ENCODE data around the gene TIMM44.
"Not testable (repeated sequence)": the region's sequence is repeated elsewhere in the genome, so short reads cannot be mapped to it uniquely, and the experiment has no call there.

The TIMM44 gene

DNA sequence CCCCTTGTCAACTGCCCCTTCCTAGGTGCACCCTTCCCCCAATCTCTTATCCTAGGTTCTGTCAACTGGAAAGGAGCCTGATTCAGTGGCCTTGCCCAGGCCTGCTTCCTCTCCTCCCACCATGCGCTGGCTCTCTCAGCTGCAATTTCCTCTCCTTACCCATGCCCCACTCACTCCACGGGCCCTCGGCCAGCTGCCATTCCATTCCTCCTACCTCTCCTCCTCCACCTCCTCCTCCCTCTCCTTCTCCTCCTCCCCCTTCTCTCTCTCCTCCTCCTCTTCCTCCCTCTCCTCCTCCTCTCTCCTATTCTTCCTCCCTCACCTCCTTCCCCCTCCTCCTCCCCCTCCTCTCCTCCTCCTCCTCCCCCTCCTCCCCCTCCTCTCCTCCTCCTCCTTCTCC lies 9.6 kb upstream of the TIMM44 start:
- H3K4me3 ChIP-seq (ENCODE audit: low read depth, low read length): no peak overlapping the region

- H3K4me3 ChIP-seq (ENCODE audit: low read depth, low read length): no peak overlapping the region
These were observed 4.5 kb upstream of the TIMM44 start for GRCh38 chr19:7947939-7948338.

GRCh38 chr19:7944177-7944761 lies 803 bp upstream of the TIMM44 start:
- peak overlapping the region; percentile 47 for H3K4me3 ChIP-seq (ENCODE audit: low read depth, low read length)

DNA sequence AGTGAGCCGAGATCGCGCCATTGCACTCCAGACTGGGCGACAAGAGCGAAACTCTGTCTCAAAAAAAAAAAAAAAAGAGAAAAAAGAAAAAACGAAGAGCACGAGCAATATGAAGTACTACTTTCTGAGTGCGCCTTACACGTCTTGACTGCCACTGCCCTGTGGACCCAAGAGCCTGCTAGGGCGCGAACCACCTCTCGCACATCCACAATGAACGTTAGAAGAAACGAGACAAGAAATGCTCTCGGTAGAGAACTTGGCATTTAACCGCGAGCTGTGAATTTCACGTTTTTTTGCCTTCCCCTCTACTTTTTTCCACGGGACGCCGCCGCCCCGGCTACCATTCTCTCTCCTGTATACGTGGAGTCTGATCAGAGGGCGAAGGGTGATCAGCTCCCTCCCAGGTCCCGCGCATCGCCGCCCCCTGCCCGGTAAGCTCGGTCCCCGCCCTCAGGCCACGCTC lies 454 bp downstream of the TIMM44 start:
- H3K4me3 ChIP-seq (ENCODE audit: low read depth, low read length): peak overlapping the region; percentile 96

GRCh38 chr19:7941895-7942596 lies 1.4 kb downstream of the TIMM44 start:
- H3K4me3 ChIP-seq (ENCODE audit: low read depth, low read length): no peak overlapping the region

DNA sequence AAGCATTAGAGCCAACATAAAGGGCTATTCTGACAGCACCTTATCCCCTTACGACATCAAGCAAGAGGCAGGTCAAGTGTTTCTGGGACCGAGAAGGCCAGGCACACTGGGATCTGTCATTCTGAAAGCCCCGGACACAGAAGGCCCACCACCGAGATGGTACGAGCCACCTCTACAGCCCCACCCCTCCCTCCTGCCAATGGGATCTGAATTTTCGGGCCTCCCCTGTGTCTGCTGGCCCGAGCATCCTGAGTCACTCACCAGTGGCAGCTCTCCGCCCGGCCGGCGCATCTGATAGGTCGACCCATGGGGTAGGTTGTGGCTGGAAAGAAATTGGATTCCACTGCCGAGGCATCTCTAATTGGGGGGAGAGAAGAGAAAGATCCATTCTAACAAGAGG lies 2.6 kb downstream of the TIMM44 start:
- H3K4me3 ChIP-seq (ENCODE audit: low read depth, low read length): no peak overlapping the region

DNA sequence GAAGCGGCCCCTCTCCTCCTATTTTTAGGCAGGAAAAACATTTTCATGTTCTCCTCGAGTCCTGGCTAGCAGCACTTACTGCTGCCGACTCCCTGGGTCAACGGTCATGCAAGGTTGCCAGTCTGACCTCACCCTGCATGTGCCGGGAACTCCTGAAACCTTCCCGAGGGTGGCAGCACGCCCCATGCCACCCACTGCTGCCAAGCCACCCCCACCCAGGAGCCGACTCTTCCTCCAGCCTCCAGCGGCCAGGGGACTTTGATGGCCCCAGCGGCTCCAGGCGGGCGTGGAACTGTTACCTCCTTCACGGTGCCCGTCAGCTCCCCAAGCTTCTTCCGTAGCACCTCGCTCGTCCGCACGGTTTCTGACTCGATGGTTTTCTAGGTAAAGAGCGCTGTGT lies 8.7 kb downstream of the TIMM44 start:
- no peak overlapping the region for H3K4me3 ChIP-seq (ENCODE audit: low read depth, low read length)

DNA sequence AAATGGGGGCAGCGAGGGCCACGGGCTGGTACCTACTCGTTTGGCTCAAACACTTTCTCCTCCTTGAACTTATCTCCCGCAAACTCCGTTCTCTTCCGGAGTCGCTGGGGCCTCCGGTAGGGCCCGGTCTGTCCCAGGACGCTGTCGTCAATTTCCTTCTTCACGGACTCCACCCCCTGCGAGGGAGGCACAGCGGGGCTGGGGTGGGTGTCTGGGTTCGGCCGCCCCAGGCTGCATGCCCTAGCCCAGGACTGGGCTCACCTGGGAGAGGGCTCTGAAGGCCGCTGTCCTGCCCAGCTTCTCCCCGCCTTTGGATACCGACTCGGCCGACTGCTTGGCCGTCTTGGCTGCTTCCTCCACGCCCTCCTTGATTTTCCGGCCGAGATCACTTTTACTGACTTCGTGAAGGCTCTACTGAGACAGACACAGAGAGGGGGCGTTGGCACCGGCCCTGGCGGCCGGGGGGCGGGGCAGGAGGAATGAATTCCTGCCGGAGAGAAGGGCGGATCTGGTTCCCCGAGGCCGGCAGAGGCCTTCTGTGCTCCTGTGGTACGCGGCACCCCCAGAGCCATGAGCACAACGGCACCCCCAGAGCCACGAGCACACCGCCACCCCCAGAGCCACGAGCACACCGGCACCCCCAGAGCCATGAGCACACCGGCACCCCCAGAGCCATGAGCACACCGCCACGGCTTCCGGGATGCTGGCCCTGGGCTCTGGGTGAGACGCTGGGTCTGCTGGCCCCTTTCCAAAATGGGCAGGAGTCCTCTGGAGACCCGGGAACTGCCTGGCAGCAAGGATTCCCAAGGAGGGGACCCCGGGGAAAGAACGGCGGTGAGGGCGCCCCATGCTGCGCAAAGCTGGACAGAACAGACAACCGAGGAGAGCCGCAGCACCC lies 9.4 kb downstream of the TIMM44 start:
- H3K4me3 ChIP-seq (ENCODE audit: low read depth, low read length): no peak overlapping the region

GRCh38 chr19:7933411-7933810 lies 10.1 kb downstream of the TIMM44 start:
- no peak overlapping the region for H3K4me3 ChIP-seq (ENCODE audit: low read depth, low read length)

- H3K4me3 ChIP-seq (ENCODE audit: low read depth, low read length): no peak overlapping the region
These were observed 10.6 kb downstream of the TIMM44 start for GRCh38 chr19:7932930-7933300.

DNA sequence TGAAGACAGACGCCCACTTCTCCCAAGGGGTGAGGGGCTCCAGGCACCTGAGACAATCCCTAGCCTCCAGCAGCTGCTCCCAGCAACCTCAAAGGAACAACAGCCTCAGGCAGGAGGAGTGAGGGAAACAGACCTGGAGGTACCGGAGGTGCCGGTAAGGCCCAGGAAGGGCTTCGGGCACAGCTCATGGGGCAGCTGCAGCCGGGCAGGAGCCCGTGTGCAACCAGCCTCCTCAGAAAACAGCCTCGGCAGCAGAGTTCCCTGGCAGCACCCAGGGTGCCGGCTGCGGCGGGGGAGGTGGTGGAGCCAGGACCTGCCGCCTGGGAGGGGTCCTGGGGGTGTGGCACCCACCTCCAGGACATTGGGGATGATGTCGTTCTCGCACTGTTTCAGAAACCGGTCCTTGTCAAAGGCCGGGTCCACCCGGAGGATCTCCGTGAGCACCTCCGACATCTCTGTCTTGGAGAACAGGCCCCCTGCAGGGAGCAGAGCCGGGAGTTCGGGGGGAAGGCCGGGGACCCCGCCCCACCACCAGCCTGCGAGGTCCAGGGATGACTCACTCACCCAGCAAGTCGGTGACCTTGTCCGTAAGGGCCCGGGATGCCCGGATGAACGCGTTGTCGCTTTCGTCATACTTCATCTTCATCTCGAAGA lies 11.1 kb downstream of the TIMM44 start:
- no peak overlapping the region for H3K4me3 ChIP-seq (ENCODE audit: low read depth, low read length)

DNA sequence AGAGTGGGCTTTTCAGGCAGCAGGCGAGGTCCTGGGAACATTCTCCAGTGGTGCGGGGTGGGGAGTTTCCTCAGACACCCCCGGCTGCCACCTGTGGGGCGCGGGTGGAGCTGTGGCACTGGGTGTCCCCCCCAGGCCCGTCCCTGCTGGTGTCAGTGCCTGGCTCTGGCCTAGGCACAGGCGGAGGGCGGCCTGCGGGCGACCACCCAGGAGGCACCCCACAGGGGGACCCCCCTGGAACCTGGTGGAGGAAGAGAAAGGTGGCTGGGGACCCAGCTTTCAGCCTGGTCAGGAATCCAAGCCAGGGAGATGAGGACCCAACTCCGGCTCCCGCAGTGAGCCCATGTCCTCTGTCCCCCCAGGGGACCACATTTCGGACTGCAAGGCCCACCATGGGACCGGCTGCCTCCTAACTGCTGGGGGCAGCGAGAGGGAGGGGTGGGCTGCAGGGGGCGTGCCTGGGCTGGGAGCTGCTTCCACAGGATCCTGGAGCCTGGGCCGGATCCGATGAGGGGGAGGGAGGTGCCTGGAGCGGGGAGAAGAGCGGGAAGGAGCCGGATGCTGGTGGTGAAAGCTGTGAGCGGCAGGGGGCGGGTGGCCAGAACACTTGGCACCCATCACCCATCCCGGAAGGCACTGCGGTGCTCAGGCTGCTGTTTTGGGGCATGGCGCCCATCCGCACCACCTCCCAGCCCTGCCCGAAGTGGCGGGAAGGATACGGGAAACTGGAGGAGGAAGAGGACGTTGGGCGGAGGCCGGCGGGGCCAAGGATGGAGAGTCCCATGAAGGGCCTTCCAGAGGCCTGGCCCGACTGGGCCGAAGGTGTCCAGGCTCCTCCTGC lies 12.0 kb downstream of the TIMM44 start:
- no peak overlapping the region for H3K4me3 ChIP-seq (ENCODE audit: low read depth, low read length)

- H3K4me3 ChIP-seq (ENCODE audit: low read depth, low read length): no peak overlapping the region
These were observed 12.7 kb downstream of the TIMM44 start for GRCh38 chr19:7930765-7931164.

DNA sequence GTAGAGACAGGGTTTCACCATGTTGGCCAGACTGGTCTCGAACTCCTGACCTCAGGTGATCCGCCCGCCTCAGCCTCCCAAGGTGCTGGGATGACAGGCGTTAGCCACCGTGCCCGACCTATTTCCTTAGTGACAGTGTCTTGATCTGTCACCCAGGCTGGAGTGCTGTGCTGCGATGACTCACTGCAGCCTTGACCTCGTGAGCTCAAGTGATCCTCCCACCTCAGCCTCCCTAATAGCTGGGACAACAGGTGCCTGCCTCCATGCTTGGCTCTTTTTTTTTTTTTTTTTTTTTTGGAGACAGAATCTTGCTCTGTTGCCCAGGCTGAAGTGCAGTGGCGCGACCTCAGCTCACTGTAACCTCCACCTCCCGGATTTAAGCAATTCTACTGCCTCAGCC lies 13.4 kb downstream of the TIMM44 start:
- H3K4me3 ChIP-seq (ENCODE audit: low read depth, low read length): not testable (repeated sequence)

- no peak overlapping the region for H3K4me3 ChIP-seq (ENCODE audit: low read depth, low read length)
These were observed 14.4 kb downstream of the TIMM44 start for GRCh38 chr19:7928741-7929701.

DNA sequence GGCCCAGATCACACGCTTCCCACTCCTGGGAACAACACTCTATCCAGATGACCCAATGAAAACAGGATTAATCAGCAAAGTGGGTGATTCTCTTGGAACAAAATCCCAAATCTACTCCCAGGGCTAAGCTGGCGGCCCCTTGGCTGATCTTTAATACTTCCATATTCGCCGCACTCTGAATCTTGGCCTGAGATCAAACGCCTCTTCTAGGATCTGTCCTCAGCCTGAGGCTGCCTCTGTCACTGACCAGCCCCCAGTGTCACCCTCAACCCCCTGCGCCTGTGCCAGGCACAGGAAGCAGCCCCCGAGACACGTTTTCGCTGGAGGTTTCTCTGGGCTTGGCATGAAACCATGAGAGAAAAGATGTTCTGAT lies 15.1 kb downstream of the TIMM44 start:
- H3K4me3 ChIP-seq (ENCODE audit: low read depth, low read length): no peak overlapping the region

DNA sequence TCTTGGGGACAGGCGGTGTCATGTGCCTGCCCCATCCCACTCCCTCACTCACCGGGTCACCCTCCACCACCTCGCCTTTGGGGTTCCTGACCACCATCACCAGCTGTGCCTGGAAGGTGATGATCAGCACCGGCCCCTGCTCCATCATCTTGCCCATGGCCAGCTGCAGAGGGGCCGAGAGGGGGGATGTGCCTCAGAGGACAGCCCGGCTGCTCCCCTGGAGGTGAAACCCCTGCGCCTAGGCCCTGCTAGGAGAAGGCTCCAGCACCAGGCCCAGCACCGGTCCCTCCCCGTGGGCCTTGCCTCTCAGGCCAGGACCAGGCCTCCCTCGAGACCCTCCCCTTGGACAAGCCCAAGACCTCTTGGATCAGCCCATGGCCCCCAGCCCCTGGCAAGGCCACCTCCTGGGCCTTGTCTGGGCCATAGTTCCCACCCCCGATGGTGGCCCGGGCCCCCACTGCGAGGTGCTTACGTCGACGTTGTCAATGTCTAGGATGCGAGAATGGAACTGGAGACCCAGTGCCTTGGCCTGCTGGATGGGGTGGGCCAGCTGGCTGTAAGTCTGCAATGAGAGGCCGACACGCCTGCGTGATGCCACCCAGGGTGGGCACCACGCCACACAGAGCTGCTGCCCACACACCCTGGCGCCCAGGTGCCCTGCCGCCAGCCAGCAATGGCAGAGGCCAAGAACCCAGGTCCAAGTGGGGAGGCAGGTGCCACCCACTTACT lies 15.7 kb downstream of the TIMM44 start:
- H3K4me3 ChIP-seq (ENCODE audit: low read depth, low read length): no peak overlapping the region

GRCh38 chr19:7926727-7927604 lies 16.5 kb downstream of the TIMM44 start:
- no peak overlapping the region for H3K4me3 ChIP-seq (ENCODE audit: low read depth, low read length)
